ENCODE measurements around the gene LCE2A.

GRCh38 chr1:152683846-152684245 lies 14.3 kb upstream of the LCE2A start:
- no peak for TF ChIP-seq CTCF (conservative IDR thresholded peaks at IDR 0.05)
- no peak for TF ChIP-seq ZFX (IDR thresholded peaks at IDR 0.05)

All from C4-2B (cell line).